HG03139 (cell line): ENCODE measurements around the gene AKAP8.
"Not testable (repeated sequence)": the region's sequence is repeated elsewhere in the genome, so short reads cannot be mapped to it uniquely, and the experiment has no call there.

Experiments used
- ATAC-seq: cut with Tn5 transposase; IDR thresholded peaks from one replicate; pipeline ENCODE4 v1.9.1; 2021; ENCODE audit not compliant: unreplicated experiment

Gene AKAP8

DNA sequence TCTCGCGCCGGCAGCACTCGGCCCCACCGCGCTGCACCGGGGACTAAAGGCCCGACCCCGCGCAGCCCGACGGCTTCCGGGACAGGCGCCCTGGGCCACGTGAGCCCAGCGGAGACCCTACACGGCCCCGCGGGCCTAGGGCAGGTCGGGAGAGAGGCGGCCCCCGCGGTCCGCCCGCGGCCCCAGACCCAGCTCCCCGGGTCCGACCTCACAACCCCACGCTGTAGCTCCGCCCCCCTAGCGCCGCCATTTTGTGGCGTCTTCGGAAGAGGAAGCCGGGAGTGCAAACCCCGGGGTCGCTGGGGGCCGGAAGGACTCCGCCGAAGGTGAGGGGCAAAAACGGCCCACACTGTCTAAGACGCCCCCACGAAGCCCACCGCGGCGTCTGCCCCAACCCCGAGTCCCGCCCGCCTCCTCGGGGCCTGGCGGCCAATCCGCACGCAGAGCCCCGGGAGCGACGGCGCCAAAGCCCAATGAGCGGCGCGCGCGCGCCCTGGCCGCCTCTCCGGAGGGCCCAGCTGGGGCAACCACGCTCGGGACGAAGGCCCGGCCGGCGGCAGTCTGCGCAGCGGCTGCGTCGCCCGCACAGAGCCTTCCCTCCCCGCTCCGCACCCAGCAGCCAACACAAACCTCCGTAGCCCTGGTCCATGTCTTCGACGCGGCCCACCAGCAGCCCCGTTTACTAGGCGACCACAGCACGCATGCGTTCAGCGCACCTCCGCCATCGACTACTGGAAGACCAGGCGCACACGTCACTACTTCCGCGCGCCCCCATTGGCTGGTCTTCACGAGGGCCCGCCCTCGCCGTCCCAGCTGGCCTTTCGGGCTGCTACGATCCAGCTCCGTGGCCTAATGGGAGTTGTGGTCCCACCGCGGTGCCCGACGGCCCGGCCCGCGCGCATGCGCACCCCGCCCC is at the start of gene AKAP8:
TSS of gene AKAP8 (minus strand) at position 705 of the 916 bp plus-strand sequence. CDS start at position 649, 56 bp downstream.
- ATAC-seq, result peak; percentile 75

DNA sequence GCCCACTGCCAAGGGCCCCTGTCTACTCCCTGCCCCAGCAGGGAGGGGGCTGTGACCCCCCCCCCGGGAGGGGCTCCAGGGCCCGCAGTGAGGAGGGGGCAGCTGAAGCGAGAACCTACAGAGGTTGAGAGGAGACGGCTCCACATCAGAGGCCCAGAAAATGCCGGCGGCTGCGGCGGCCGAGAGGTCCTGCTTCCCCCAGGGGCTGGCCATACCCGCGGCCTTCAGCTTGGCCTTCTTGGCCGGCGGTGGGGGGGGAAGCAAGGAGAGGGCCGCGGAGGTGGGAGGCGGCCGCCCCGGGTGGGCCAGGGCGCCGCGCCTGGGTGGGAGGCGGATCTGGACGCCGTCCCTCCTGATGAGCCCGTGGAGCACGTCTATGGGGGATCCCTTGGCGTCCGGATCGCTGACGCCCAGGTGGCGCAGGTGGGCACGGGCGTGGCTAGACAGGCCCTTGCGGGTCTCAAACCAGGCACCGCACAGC is 48.4 kb upstream of the AKAP8 start:
- ATAC-seq, result no peak

DNA sequence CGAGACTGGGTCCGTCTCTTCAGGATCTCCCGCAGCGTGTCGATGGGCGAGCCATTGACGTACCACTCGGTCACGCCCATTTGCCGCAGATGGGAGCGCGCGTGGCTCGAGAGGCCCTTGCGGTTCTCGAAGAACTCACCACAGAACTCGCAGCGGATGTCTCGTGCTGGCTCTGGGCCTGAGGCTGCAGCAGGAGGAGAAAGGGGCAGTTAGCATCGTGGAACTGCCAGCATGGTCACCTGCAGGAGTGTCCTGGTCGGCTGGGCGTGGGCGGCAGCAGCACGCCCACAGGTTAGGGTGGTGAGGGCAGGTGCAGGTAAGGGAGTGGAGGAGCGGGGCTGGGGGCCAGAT is 47.7 kb upstream of the AKAP8 start:
- ATAC-seq, result no peak

DNA sequence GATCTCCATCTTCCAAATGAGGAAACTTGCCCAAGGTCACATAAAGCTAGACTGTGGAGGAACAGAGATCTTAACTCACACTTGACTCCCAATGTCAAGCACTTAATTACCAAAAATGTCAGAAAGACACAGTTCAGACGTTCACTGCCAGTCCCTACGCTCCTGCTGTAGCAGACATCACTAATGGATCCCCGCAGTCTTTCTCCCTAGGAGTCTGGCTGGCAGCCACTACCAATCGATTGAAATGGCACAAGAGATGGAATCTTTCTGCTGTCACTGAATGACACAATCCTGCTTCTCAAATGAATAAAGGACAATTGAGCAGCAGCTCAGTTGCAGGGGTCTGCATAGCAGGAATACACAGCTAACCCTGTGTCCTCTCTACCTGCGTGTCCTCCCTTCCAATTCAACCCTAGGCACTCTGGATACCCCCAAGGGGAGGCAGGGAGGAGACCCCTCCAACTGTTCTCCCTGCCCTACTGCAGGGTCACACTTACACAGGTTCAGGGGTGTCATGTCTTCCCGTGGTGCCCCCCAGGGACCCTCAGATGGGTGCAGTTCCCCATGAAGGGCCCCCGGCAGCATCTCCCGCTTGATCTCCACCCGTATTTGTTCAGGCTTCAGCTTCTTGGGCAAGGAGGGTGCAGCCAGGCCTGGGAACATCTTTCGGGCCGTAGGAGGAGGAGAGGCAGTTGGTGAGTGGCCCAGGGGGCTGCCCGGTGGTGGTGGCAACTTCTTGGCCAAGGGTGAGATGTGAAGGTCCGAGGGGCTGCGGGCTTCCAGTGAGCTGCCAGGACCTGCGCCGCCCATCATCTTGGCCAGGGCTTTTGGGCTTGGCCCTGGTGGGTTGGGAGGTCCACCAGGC is 47.1 kb upstream of the AKAP8 start:
- no peak for ATAC-seq

DNA sequence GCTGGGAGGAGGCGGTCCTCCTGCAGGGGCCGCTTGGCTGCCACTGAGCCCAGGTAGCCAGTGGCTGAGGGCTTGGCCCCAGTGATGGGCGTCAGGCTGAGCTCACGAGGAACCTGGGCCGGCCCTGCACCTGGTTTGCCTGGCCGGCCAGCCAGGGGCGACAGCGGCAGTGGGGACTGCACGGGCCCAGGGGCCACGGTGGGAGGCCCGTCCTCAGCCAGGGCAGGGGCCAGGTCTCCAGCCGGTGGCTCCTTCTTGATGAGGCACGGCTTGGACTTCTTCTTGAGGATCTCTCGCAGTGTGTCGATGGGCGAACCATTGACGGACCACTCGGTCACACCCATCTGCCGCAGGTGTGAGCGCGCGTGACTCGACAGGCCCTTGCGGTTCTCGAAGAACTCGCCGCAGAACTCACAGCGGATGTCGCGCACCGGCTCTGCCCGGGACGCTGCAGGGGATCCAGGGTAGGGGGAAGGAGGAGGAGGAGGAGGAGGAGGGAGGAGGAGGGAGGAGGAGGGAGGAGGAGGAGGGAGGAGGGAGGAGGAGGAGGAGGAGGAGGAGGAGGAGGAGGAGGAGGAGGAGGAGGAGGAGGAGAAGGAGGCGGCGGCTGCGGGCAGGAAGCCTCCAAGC is 45.8 kb upstream of the AKAP8 start:
- no peak for ATAC-seq

DNA sequence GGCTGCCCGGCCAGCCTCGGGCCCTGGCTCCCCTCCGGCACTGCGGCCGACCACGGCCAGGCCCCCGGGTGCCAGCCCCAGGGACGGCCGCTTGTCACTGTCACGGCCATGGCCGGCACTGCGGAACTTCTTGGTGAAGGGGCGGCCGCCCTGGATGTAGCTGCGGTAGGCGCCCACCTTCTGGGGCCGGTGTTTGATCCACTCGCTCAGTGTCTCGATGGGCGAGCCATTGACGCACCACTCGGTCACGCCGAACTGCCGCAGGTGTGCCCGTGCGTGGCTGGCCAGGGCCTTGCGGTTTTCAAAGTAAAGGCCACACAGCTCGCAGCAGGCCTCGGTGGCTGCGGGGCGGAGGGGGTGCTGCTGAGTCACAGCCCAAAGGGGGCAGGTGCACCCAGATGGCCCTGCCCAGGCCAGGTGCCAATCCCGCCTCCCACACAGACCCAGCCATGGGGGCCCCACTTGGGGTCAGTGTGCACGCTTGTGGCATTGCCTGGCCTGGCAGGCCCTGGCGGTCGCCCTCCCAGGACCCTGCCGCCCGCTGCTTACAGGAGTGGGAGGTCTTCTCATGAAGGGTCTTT is 45.2 kb upstream of the AKAP8 start:
- ATAC-seq, result no peak

DNA sequence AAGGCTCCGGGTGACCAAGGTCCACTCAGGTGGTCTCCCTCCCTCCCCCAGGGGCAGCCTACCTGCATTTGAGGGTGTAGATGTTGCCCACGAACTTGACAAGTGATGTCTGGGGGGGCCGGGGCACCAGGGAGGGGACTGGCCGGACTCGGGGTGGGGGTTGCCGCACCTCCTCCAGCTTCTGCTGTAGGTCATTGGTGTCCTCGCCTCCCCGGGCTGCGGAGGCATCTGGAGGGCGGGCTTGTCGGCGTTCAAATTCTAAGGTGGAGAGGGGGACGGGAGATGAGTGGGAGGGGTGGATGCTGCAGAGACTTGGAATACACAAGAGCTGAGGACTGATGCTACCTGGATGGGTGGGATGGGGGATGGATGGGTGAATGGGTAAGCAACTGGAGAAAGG is 44.5 kb upstream of the AKAP8 start:
- no peak for ATAC-seq

DNA sequence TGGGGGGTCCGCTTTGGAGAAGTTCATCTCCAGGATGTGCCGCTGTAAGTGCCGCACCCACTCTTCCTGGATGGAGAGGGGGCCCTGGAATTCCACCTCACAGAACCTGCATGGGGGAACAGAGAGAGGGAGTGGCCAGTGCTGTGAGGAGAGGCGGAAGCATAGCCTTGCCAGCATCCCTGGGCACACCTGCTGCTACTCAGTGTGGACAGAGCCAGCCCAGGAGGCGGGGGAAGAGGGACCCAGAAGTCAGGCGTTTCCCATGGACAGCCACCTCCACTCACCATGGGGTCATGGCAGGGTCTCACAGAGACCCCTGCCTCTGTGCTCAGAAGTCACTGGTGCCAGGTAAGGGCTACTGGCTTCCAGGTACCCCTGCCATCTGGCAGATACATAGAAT is 43.5 kb upstream of the AKAP8 start:
- ATAC-seq, result no peak

DNA sequence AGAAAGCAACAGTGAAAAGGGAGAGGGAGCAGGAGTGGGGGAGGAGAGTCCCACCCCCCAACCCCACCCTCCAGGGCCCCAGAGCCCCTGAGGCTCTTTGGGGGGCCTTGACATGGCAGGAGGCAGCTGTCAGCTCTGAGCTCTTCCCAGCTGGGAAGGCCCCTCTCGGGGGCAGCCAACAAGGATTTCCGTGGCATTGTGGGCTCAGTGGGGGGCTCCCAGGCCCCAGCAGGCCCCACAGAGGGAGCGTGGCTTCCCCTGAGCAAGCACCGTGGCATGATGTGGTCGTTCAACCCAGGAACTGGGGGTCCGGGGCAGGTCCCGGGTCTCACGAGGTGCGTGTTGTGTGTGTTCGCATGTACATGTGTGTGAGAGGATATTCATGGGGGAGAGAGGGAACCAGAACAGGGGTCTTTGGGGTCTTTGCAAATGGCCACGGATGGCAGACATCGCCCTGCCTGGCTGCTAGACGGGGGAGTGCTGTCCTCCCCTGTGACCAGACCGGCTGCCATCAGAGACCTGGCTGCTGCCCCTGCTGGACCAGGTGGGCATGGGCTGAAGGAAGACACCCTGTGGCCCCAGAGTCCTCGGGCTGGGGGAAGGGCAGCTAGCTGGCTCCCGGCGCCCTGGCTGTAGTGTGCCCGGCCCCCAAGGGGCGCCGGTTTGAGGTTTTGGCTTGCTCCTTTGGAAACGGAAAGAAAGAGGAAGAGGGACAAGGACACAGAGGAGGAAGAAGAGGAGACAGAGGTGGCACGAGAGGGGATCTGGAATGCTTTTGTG is 42.9 kb upstream of the AKAP8 start:
- ATAC-seq, result no peak

DNA sequence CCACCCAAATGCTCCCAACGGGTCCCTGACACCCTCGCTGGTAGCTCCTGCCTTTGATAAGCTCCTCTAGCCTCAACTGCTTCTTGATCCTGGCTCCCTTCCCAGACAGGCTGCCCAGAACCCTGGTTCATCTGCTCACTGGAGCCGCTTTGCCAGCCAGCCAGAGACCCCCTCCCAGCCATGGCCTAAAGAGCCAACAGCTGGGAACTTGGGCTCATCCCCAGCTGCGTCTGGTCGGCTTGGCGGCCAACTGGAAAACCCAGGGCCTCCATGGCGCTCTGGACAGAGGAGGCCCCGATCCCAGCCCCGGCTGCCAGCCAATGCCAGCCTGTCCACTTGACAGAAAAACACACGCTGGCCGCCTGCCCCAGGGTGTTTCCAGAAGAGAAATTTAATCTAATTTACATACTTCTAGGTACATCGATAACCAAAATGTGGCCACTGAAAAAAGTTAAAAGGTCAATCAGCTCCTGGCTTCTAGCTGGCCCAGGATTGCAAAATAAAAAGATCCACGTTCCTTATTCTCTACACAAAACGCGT is 42.2 kb upstream of the AKAP8 start:
- no peak for ATAC-seq

DNA sequence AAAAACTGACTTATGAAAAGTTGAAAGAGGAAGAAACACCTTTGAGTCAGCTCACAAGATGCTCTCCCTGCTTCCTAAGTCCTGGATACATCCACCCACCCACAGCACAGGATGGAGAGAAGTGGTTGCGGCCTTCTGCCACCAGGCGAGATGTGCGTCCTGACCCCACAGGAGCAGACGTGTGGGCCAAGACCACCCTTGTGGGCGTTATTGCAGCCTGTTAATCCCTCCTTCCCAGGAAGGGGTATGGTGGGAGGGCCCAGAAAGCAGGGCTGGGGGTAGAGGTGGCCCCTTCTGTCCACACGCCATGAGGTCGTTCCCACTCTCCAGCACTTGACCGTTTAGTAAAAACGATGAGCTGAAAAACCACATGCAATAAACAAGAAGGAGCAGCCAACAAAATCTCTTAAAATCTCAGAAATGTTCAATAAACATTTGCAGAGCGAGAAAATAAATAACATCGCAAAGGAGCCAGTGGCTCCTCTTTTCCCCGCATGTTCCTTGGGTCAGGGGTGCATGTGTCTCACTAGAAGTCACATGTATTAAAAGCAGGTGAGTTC is 41.6 kb upstream of the AKAP8 start:
- no peak for ATAC-seq

DNA sequence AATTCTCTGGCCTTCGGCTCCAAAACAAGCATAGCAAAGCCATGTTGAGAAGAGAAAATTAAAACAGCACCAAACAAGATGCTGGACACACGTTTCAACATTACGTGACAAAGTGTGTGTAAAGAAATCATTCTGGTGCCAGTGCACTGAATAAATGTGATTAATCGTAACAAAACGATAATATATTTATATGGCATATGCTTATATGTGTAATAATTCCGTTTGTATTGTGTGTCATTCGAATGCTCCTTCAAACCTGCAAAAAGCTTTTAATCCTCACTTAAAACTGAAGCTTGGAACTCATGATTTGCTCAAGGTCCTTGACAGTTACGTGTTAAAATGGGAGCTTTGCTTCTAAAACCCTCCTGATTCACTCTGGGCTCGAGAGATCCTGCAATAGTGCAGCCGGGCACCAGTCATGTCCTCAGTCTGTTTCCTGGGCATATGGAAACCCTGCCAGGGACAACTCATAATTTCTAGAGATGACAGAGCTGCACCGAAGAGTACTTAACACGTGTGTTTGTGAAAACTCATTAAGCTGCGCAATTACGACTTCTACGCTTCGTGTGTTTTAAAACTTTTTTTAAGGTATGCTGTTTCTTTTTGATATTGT is 39.9 kb upstream of the AKAP8 start:
- no peak for ATAC-seq

DNA sequence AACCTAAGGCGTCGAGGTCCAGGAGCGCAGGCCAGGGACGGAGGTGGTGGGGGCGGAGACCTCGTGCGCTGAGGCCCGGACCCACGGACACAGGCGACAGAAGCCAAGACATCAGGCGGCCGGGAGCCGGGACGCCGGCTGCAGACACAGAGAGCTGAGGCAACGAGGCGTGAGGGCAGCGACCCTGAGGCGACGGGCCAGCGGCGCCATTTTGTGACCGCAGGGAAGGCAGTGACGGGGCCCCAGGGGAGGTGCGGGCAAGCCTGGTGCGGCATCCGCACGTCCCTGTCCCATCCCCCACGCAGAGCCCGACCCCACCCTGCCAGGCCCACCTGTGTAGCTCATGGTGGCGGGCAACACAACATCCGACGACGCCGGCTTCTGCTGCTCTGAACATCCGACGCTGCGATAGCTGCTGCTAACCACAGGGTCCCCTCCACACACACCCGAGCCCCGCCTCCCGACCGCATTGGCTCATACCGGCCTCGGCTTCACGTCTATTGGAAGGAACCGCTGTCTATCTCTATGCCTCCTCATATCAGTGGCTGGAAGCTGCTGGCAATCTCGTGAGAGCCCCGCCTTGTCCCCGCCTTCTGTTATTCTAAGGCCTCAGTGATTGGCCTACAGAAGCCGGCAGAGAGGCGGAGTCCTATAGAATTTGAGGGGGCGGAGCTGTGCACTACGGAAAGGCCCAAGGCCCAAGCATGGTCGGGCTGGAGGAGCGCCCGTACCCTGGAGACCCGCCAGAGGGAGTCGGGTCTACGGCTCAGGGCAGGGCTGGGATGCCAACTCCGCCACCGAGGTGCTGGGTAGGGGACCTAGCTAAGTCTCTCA is 39.2 kb upstream of the AKAP8 start, which contains the start of gene AKAP8L:
TSS of gene AKAP8L (minus strand) at position 410 of the 834 bp plus-strand sequence. CDS start at position 345, 65 bp downstream.
- peak; percentile 89 for ATAC-seq

DNA sequence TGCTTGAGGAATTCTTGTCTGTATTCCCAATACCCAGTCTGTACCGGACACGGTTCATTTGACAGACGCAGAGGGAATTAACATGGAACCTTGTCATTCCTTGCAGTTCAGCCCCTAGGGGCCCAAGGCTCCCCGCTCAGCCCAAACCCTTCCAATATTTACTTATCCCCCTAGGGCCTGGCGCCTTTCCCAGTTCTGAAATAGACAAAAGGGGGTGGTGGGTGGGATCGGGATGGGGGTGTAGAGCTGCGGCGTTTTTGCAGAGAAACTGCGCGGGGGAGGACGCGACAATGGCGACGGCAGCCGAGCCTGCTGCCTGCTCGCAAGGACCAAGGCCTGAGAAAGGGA is 38.6 kb upstream of the AKAP8 start:
- ATAC-seq, result no peak

DNA sequence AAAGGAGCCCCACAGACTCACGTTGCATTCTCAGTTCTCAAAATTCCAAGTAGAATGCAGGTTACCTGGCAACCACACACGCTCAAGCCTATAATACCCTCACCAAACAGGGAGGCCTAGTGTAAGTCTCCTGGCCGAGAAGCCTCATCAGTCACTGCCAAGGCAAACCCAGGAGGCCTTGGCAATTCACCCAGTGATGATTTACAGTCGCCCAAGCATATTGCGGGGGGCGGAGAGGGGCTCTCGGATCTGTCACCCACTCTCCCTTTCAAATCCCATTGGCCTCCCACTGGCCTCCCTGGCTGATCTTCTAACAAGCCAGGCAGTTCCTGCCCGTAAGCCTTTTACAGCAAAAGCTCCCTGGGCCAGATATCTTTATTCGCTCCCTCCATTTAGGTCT is 38.1 kb upstream of the AKAP8 start:
- ATAC-seq, result no peak

DNA sequence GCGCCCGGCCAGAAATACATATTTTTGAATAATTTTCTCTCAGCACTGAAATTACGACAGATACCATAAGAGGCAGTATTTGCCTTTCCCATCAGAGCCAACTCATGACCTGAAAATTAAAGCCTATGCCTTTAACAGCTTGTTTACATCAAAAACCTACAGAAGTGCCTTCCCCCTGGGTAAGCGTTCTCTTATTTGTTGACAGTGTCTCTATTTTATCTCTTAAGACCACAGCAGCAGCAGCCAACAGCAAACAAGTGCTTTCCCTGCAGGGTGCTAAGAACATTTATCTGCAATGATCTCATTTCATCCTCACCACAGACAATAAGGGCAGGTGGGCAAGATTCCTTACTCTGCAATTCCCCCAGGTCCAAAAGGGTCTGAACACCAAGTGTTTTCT is 33.2 kb upstream of the AKAP8 start:
- no peak for ATAC-seq

DNA sequence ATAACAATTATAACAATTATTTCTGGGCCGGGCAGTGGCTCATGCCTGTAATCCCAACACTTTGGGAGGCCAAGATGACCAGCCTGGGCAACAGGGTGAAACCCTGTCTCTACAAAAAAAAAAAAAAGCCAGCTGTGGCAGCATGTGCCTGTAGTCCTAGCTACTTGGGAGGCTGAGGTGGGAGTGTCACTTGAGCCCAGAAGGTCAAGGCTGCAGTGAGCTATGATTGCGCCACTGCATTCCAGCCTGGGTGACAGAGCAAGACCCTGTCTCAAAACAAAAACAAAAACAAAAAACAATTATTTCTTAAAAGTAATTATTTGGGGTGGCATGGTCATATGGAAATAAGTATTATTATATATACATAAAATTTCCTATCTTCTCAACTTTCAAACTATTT is 31.8 kb upstream of the AKAP8 start:
- ATAC-seq, result not testable (repeated sequence)

DNA sequence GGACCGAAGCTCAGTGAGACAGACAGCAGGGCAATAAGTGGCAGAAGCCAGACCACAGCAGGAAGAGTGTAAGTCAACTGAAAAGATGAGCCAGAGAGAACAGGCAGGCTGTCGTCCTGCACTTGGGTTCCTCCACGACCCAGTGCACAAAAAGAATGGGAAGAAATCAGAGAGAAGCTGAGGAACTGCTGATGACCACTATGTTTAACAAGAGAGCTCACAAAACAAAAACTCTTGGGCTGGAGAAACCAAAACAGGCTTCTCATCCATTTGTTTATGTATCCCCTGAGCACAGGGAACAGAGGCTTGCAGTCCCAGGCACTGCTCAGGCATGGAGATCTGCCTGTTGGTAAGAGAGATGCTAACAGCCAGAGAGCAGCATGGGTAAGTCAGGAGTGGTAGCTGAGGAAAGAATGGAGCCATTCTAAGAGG is 25.2 kb upstream of the AKAP8 start:
- no peak for ATAC-seq
